ENCODE results near the gene DMRT2. TPM values are rescaled to one million over a fixed set of nuclear protein-coding genes. Genes with fewer than 3 reads are reported as not detected.

Gene DMRT2
- total RNA-seq, 1 donor from 2014 or later, result not detected

- H3K27me3 Mint-ChIP-seq (ENCODE audit: insufficient read depth, low read depth), result peaks cover 5% of the 10 kb centered on the region
Measured at GRCh38 chr9:1018121-1018520, 32.0 kb upstream of the DMRT2 start.

GRCh38 chr9:1024112-1024511, 26.0 kb upstream of the DMRT2 start:
- no peaks in the 10 kb centered on the region for H3K36me3 ChIP-seq
- peaks cover 12% of the 10 kb centered on the region for H3K9me3 Mint-ChIP-seq
- no peak overlapping the region for H3K4me2 ChIP-seq
- no peaks in the 10 kb centered on the region for H3K36me3 Mint-ChIP-seq
- H3K27me3 Mint-ChIP-seq (ENCODE audit: insufficient read depth, low read depth), result peaks cover 11% of the 10 kb centered on the region
- H2AFZ ChIP-seq (replicated peaks), result no peak overlapping the region
- no peak overlapping the region for H3K9ac ChIP-seq
- H3K4me1 Mint-ChIP-seq, result peaks cover 10% of the 10 kb centered on the region
- H3K4me3 ChIP-seq, result no peak overlapping the region
- DNase-seq (ENCODE audit: low spot score), result no peak
- H3F3A ChIP-seq (ENCODE audit: low read depth), result no peaks in the 10 kb centered on the region
- no peaks in the 10 kb centered on the region for H3K79me2 ChIP-seq (ENCODE audit: low read depth)
- H3K4me1 ChIP-seq, result no peaks in the 10 kb centered on the region
- peaks cover 9% of the 10 kb centered on the region for H3K9me3 ChIP-seq (ENCODE audit: low read depth)
- H4K20me1 ChIP-seq (ENCODE audit: low read depth), result no peaks in the 10 kb centered on the region
- TF ChIP-seq EZH2phosphoT487 (IDR thresholded peaks at IDR 0.05) (no peak), CTCF (IDR thresholded peaks at IDR 0.05) (no peak), EZH2 (IDR thresholded peaks at IDR 0.05) (no peak)
- H3K27ac ChIP-seq, result no peak overlapping the region
- no peaks in the 10 kb centered on the region for H3K27me3 ChIP-seq
- H3K4me3 Mint-ChIP-seq, result no peak overlapping the region
- H3K27ac Mint-ChIP-seq, result no peak overlapping the region

More at GRCh38 chr9:1018121-1018520, 32.0 kb upstream of the DMRT2 start:
- peaks cover 9% of the 10 kb centered on the region for H3K9me3 ChIP-seq (ENCODE audit: low read depth)
- no peaks in the 10 kb centered on the region for H3K4me1 ChIP-seq
- H3K4me3 ChIP-seq, result no peak overlapping the region
- peaks cover 4% of the 10 kb centered on the region for H3K9me3 Mint-ChIP-seq
- H3F3A ChIP-seq (ENCODE audit: low read depth), result no peaks in the 10 kb centered on the region
- H3K27ac ChIP-seq, result no peak overlapping the region
- H3K36me3 Mint-ChIP-seq, result no peaks in the 10 kb centered on the region
- TF ChIP-seq EZH2 (IDR thresholded peaks at IDR 0.05) (no peak), EZH2phosphoT487 (IDR thresholded peaks at IDR 0.05) (no peak), CTCF (IDR thresholded peaks at IDR 0.05) (no peak)
- no peaks in the 10 kb centered on the region for H3K36me3 ChIP-seq
- DNase-seq (ENCODE audit: low spot score), result no peak
- H3K4me3 Mint-ChIP-seq, result no peak overlapping the region
- no peak overlapping the region for H3K4me2 ChIP-seq
- no peak overlapping the region for H3K27ac Mint-ChIP-seq
- H3K27me3 ChIP-seq, result no peaks in the 10 kb centered on the region
- no peak overlapping the region for H2AFZ ChIP-seq (replicated peaks)
- H4K20me1 ChIP-seq (ENCODE audit: low read depth), result no peaks in the 10 kb centered on the region
- H3K79me2 ChIP-seq (ENCODE audit: low read depth), result no peaks in the 10 kb centered on the region
- H3K4me1 Mint-ChIP-seq, result no peaks in the 10 kb centered on the region
- no peak overlapping the region for H3K9ac ChIP-seq

- H3K9me3 Mint-ChIP-seq, result peaks cover 12% of the 10 kb centered on the region
- H3K9me3 ChIP-seq (ENCODE audit: low read depth), result peaks cover 13% of the 10 kb centered on the region
- TF ChIP-seq CTCF (IDR thresholded peaks at IDR 0.05) (no peak), EZH2phosphoT487 (IDR thresholded peaks at IDR 0.05) (no peak), EZH2 (IDR thresholded peaks at IDR 0.05) (no peak)
- no peak overlapping the region for H2AFZ ChIP-seq (replicated peaks)
- H3K27ac Mint-ChIP-seq, result peak overlapping the region; percentile 60
- no peaks in the 10 kb centered on the region for H3K27me3 ChIP-seq
- no peaks in the 10 kb centered on the region for H3K36me3 Mint-ChIP-seq
- H3K36me3 ChIP-seq, result no peaks in the 10 kb centered on the region
- H3K4me1 Mint-ChIP-seq, result peaks cover 10% of the 10 kb centered on the region
- no peak overlapping the region for H3K4me3 ChIP-seq
- no peak overlapping the region for H3K4me3 Mint-ChIP-seq
- no peak overlapping the region for H3K9ac ChIP-seq
- DNase-seq (ENCODE audit: low spot score), result no peak
- no peaks in the 10 kb centered on the region for H3F3A ChIP-seq (ENCODE audit: low read depth)
- H3K79me2 ChIP-seq (ENCODE audit: low read depth), result no peaks in the 10 kb centered on the region
- H3K27me3 Mint-ChIP-seq (ENCODE audit: insufficient read depth, low read depth), result peaks cover 11% of the 10 kb centered on the region
- H3K4me1 ChIP-seq, result no peaks in the 10 kb centered on the region
- no peaks in the 10 kb centered on the region for H4K20me1 ChIP-seq (ENCODE audit: low read depth)
- H3K4me2 ChIP-seq, result no peak overlapping the region
- no peak overlapping the region for H3K27ac ChIP-seq
Measured at GRCh38 chr9:1025131-1025530, 25.0 kb upstream of the DMRT2 start.
